Transverse colon (tissue), 4 donors: ENCODE results near the gene CSN1S1. TPM values are rescaled to one million over a fixed set of nuclear protein-coding genes. Genes with fewer than 3 reads are reported as not detected.
"Not testable (repeated sequence)": the region's sequence is repeated elsewhere in the genome, so short reads cannot be mapped to it uniquely, and the experiment has no call there.

Experiments
- DNase-seq: peaks from one replicate; pipeline ENCODE4 v3.0.0-alpha.2; 2019
- H3K27ac ChIP-seq, 4 donors: fragments of 200-600 bp; sonication (generic); 2 replicates each; pipeline ENCODE4 v1.5.1; 2016 to 2018; ENCODE audit warnings: inconsistent platforms in 4 of 4
- H3K27me3 ChIP-seq: fragments of 200-600 bp; sonication (generic); 2 replicates; pipeline ENCODE4 v1.5.1; 2017; ENCODE audit warnings: inconsistent platforms
- H3K36me3 ChIP-seq, 4 donors: fragments of 200-600 bp; sonication (generic); 2 replicates each; pipeline ENCODE4 v1.5.1; 2017 to 2019; ENCODE audit warnings: inconsistent platforms in 4 of 4
- H3K4me1 ChIP-seq, 4 donors: fragments of 200-600 bp; sonication (generic); 2 replicates each; pipeline ENCODE4 v1.5.1; 2017 to 2020; ENCODE audit warnings: inconsistent platforms in 4 of 4
- H3K4me3 ChIP-seq, 4 donors: fragments of 200-600 bp; sonication (generic); 1 replicate in 1 of 4; 2 replicates in 3 of 4; pipeline versions ENCODE4 v1.5.1 to v1.6.1; 2017 to 2019; ENCODE audit warnings: inconsistent platforms in 4 of 4
- H3K9me3 ChIP-seq, 2 donors: fragments of 200-600 bp; sonication (generic); 2 replicates each; pipeline ENCODE4 v1.5.1; 2017 to 2019; ENCODE audit warnings: inconsistent platforms in 2 of 2
- EP300 ChIP-seq: sonication (generic); formaldehyde crosslinking; IDR thresholded peaks from one replicate; pipeline ENCODE4 v1.6.1; 2017; ENCODE audit warnings: antibody characterized with exemption, low read depth
- POLR2A ChIP-seq: fragments of 450-650 bp; IDR thresholded peaks from one replicate; pipeline ENCODE4 v1.6.1; 2016; ENCODE audit warnings: antibody characterized with exemption, mild to moderate bottlenecking, moderate library complexity
- POLR2AphosphoS5 ChIP-seq, 3 donors: sonication (generic); formaldehyde crosslinking; IDR thresholded peaks; one replicate each; pipeline ENCODE4 v1.6.1; 2016; ENCODE audit warnings: antibody characterized with exemption in 3 of 3
- WGBS, 2 donors: methylation state at CpG; one replicate each; pipeline ENCODE4 v1.1.5; 2018; ENCODE audit warnings: low coverage in 1 of 2; 5-methylcytosine and 5-hydroxymethylcytosine counted together
- in situ Hi-C, 4 donors: fragments of 200-750 bp; cut with MboI; loops; one replicate each; pipeline versions ENCODE4 v1.15.0 to v1.15.1; 2017; ENCODE audit warnings: low sequenced_read_pairs in 3 of 4, low pct_ligation_motif_present in 1 of 4, low pct_unique_long_range_greater_than_20kb in 1 of 4
- intact Hi-C: fragments of 100-400 bp; cut with DNase I; formaldehyde crosslinking; loops from one replicate; pipeline ENCODE4 v1.15.1; 2023; ENCODE audit warnings: low total_unique reads
- total RNA-seq, 4 donors: library from RNA; depleted of rRNA; stranded (reverse); fragments of >200 nt; gene quantifications; one replicate each; pipeline ENCODE4 v1.1.0, GENCODE V29; 2016
- TF ChIP-seq, protein P1 (sequence below), 5 experiments: fragments of 200-600 bp in 3 of 5; fragments of 450-650 bp in 2 of 5; sonication (generic) in 3 of 5; IDR thresholded peaks; 1 replicate in 2 of 5; 2 replicates in 3 of 5; pipeline ENCODE4 v1.5.1; 2016 to 2017; ENCODE audit warnings: antibody characterized with exemption in 5 of 5, inconsistent platforms in 3 of 5, mild to moderate bottlenecking in 2 of 5, moderate library complexity in 1 of 5

Gene CSN1S1
- total RNA-seq, 4 donors from 2014 or later = 0.79 TPM; not detected in 3

DNA sequence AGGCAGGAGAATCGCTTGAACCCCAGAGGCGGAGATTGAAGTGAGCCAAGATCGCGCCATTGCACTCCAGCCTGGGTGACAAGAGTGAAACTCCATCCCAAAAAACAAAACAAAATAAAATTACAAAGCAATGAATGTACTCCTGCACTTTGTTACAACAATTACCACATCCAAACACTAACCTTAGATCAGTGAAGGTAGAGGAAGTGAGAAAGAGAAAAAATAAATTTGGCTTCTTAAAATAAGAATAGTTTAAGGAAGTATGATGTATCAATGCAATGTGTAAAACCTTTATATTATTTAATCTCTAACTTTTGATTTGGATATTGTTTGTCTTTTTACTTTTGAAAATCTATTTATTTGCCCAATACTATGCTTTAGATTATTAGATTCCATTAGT, 21.7 kb upstream of the CSN1S1 start:
- in situ Hi-C loops (loop anchor here in 3 of 4 donors (25.0 kb wide), 2 partner anchors 278 to 603 kb away; partner anchors contain the start of genes ODAM (in 2 of the 3) and AMTN (in 1 of the 3)), intact Hi-C loops (no loop called here)
- Histone ChIP-seq H3K36me3 (no peaks in the 10 kb centered on the region), H3K4me1 (no peaks in the 10 kb centered on the region), H3K4me3 (no peak overlapping the region), H3K9me3 (no peaks in the 10 kb centered on the region), H3K27ac (no peak overlapping the region), H3K27me3 (no peaks in the 10 kb centered on the region)
- no peak for TF ChIP-seq POLR2A
- no peak for TF ChIP-seq POLR2AphosphoS5 (IDR thresholded peaks at IDR 0.05)
- no peak for TF ChIP-seq EP300
- TF ChIP-seq, protein P1, sequence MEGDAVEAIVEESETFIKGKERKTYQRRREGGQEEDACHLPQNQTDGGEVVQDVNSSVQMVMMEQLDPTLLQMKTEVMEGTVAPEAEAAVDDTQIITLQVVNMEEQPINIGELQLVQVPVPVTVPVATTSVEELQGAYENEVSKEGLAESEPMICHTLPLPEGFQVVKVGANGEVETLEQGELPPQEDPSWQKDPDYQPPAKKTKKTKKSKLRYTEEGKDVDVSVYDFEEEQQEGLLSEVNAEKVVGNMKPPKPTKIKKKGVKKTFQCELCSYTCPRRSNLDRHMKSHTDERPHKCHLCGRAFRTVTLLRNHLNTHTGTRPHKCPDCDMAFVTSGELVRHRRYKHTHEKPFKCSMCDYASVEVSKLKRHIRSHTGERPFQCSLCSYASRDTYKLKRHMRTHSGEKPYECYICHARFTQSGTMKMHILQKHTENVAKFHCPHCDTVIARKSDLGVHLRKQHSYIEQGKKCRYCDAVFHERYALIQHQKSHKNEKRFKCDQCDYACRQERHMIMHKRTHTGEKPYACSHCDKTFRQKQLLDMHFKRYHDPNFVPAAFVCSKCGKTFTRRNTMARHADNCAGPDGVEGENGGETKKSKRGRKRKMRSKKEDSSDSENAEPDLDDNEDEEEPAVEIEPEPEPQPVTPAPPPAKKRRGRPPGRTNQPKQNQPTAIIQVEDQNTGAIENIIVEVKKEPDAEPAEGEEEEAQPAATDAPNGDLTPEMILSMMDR (IDR thresholded peaks at IDR 0.05) = no peak
- no peak for DNase-seq
- WGBS, 2 donors = 87 to 96% methylated on average over 4 of the region's 4 CpGs

DNA sequence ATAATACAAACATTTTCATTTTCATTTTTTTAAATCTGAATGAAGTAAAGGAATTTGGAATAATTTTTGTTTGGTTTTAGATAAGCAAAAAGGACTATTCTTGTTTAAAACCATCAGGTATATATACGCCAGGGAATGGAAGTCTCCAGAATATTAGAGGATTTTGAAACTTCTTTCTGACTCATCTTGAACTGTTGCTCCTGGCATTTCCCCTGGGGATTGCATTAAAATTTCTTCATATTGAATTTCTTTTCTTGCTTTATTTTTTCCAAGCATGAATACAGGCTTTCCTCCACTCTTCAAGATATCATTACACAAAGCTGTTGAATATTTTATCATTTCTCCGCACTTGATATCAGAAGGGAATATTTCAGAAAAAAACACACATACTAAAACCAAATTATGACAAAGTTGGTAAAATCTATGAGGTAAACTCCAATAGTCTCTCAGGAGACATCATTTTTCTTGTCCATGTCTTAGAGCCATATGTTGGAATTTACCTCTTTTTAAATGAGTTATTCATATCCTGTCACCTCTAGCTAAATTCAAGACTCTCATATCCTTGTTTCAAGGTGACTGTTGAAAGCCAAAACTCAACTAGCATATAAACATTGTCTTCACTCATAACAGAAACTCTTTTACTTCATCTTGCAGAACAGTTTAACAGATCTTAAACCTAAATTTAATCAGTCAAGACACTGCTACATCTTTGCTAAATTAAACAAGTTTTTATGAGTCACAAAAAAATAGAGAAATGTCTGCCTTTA, 20.7 kb upstream of the CSN1S1 start:
- no peaks in the 10 kb centered on the region for H3K4me1 ChIP-seq
- intact Hi-C loops = no loop called here
- in situ Hi-C loops = loop anchor here in 3 of 4 donors (25.0 kb wide), 2 partner anchors 277 to 602 kb away; partner anchors contain the start of genes ODAM (in 2 of the 3) and AMTN (in 1 of the 3)
- no peaks in the 10 kb centered on the region for H3K27me3 ChIP-seq
- TF ChIP-seq POLR2A = no peak
- TF ChIP-seq POLR2AphosphoS5 (IDR thresholded peaks at IDR 0.05) = no peak
- no peak for TF ChIP-seq EP300
- TF ChIP-seq, protein P1 (IDR thresholded peaks at IDR 0.05) = no peak
- WGBS, 2 donors = 67 to 72% methylated on average over 2 of the region's 2 CpGs
- H3K27ac ChIP-seq = no peak overlapping the region
- H3K9me3 ChIP-seq = no peaks in the 10 kb centered on the region
- DNase-seq = no peak
- H3K4me3 ChIP-seq = no peak overlapping the region
- no peaks in the 10 kb centered on the region for H3K36me3 ChIP-seq

DNA sequence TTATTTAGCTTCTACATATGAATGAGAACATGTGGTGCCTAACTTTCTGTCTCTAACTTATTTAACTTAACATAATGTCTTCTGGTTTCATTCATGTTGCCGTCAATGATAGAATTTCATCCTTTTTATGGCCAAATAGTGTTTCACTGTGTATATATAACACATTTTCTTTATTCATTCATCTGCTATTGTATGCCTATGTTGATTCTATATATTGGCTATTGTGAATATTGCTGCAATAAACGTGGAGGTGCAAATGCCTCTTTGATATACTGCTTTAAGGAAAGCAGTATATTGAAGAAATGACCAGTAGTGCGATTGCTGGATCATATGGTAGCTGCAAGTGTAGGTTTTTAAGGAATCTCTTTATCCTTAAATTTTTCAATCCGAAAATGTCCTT, 10.0 kb upstream of the CSN1S1 start:
- in situ Hi-C loops = loop anchor here in 3 of 4 donors (25.0 kb wide), 2 partner anchors 266 to 591 kb away; partner anchors contain the start of genes ODAM (in 2 of the 3) and AMTN (in 1 of the 3)
- Histone ChIP-seq H3K4me1 (peaks cover 0 to 6% (median 0%) of the 10 kb centered on the region in 4 donors), H3K27ac (no peak overlapping the region), H3K27me3 (no peaks in the 10 kb centered on the region), H3K4me3 (no peak overlapping the region), H3K9me3 (no peaks in the 10 kb centered on the region), H3K36me3 (no peaks in the 10 kb centered on the region)
- DNase-seq = no peak
- WGBS, 2 donors = 18 to 19% methylated on average over 4 of the region's 4 CpGs
- TF ChIP-seq, protein P1 (IDR thresholded peaks at IDR 0.05) = no peak
- TF ChIP-seq POLR2AphosphoS5 (IDR thresholded peaks at IDR 0.05) = no peak
- no peak for TF ChIP-seq EP300
- intact Hi-C loops = no loop called here

DNA sequence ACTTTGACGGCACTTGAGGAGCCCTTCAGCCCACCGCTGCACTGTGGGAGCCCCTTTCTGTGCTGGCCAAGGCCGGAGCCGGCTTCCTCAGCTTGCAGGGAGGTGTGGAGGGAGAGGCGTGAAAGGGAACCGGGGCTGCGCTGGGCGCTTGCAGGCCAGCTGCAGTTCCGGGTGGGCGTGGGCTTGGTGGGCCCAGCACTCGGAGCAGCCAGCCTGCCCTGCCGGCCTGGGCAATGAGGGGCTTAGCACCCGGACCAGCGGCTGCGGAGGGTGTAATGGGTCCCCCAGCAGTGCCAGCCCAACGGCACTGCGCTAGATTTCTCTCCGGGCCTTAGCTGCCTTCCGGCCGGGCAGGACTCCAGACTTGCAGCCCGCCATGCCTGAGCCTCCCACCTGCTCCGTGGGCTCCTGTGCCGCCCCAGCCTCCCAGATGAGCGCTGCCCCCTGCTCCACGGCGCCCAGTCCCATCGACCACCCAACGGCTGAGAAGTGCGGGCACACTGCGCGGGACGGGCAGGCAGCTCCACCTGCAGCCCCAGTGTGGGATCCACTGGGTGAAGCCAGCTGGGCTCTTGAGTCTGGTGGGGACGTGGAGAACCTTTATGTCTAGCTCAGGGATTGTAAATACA, 7.0 kb upstream of the CSN1S1 start:
- DNase-seq, H3K9me3 ChIP-seq, intact Hi-C loops, H3K27ac ChIP-seq, H3K4me1 ChIP-seq, H3K36me3 ChIP-seq, H3K4me3 ChIP-seq, H3K27me3 ChIP-seq: not testable (repeated sequence)
- 94 to 100% methylated on average over 1 to 33 of the region's 33 CpGs for WGBS, 2 donors
- in situ Hi-C loops = loop anchor here in 3 of 4 donors (25.0 kb wide), 2 partner anchors 263 to 588 kb away; partner anchors contain the start of genes ODAM (in 2 of the 3) and AMTN (in 1 of the 3)
